HG02678 (cell line): Measurements from ENCODE around the gene DNAJC27.

Experiments used
- ATAC-seq: cut with Tn5 transposase; IDR thresholded peaks from one replicate; pipeline ENCODE4 v1.9.1; 2021; ENCODE audit warnings: mild to moderate bottlenecking, moderate library complexity; ENCODE audit not compliant: unreplicated experiment

The DNAJC27 gene

GRCh38 chr2:24926602-24927252, 45.0 kb downstream of the DNAJC27 start:
- ATAC-seq, result no peak

- no peak for ATAC-seq
Observed at GRCh38 chr2:24926220-24926601, 45.5 kb downstream of the DNAJC27 start.

- no peak for ATAC-seq
Observed at GRCh38 chr2:24925815-24926214, 45.9 kb downstream of the DNAJC27 start.

GRCh38 chr2:24924732-24925131, 47.0 kb downstream of the DNAJC27 start:
- ATAC-seq, result no peak

- ATAC-seq, result no peak
Observed at GRCh38 chr2:24924266-24924665, 47.5 kb downstream of the DNAJC27 start.

GRCh38 chr2:24923106-24923505, 48.6 kb downstream of the DNAJC27 start:
- ATAC-seq, result no peak

- no peak for ATAC-seq
Observed at GRCh38 chr2:24922556-24922955, 49.2 kb downstream of the DNAJC27 start.

- ATAC-seq, result no peak
Observed at GRCh38 chr2:24920809-24921441, 50.8 kb downstream of the DNAJC27 start.

- peak; percentile 63 for ATAC-seq
Observed at GRCh38 chr2:24920098-24920808, 51.5 kb downstream of the DNAJC27 start, which contains the start of gene ADCY3. TSS of gene ADCY3 (minus strand) at chr2:24920237. CDS start at chr2:24918987, 1,250 bp downstream.

- peak; percentile 21 for ATAC-seq
Observed at GRCh38 chr2:24919506-24920097, 52.2 kb downstream of the DNAJC27 start.

GRCh38 chr2:24919037-24919505, 52.7 kb downstream of the DNAJC27 start:
- ATAC-seq, result no peak

GRCh38 chr2:24918326-24919036, 53.3 kb downstream of the DNAJC27 start:
- ATAC-seq, result no peak

- ATAC-seq, result no peak
Observed at GRCh38 chr2:24917731-24918325, 53.9 kb downstream of the DNAJC27 start.

GRCh38 chr2:24917086-24917485, 54.7 kb downstream of the DNAJC27 start:
- ATAC-seq, result peak; percentile 25

- no peak for ATAC-seq
Observed at GRCh38 chr2:24915796-24916195, 56.0 kb downstream of the DNAJC27 start.

- ATAC-seq, result no peak
Observed at GRCh38 chr2:24915175-24915574, 56.6 kb downstream of the DNAJC27 start.

GRCh38 chr2:24914713-24915112, 57.0 kb downstream of the DNAJC27 start:
- ATAC-seq, result no peak

GRCh38 chr2:24913911-24914310, 57.8 kb downstream of the DNAJC27 start:
- ATAC-seq, result no peak

GRCh38 chr2:24912986-24913385, 58.8 kb downstream of the DNAJC27 start:
- no peak for ATAC-seq

- no peak for ATAC-seq
Observed at GRCh38 chr2:24912523-24912922, 59.2 kb downstream of the DNAJC27 start.
